ENCODE results near the gene SMYD3. TPM values are rescaled to one million over a fixed set of nuclear protein-coding genes. Genes with fewer than 3 reads are reported as not detected.

Gene SMYD3
- total RNA-seq, 2 donors from 2014 or later, result 8.8 to 19.0 TPM

DNA sequence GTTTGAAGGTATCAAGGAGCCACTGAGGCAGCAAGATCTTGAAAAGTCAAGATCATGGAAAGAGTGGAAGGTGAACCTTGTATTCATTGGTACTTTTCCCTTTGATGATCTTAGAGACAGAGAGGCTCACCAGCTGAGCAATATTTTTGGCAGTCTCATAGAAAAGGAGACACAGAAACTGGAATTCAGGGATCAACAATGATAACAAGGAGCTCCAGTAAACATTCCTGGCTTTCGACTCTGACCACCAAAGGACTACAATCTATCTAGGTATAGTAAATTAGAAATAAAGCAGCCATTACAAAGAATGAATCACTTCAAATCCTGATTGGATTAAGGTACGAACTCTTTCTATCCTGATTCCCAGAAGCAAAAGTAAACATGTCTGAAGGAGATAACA lies 736.9 kb downstream of the SMYD3 start:
- DNase-seq (ENCODE audit: low spot score) (no peak), ATAC-seq (ENCODE audit: insufficient number of reproducible peaks, low FRiP score, low read depth) (no peak)
- Histone ChIP-seq H3K36me3 (no peaks in the 10 kb centered on the region), H3K4me1 (ENCODE audit: control insufficient read depth in 1 of 2, low read depth in 2 of 2) (no peaks in the 10 kb centered on the region), H3K27ac (no peak overlapping the region), H3K4me3 (no peak overlapping the region), H3K9me3 (no peaks in the 10 kb centered on the region), H3K27me3 (replicated peaks; ENCODE audit: insufficient read depth) (no peaks in the 10 kb centered on the region)
- TF ChIP-seq, protein P1, sequence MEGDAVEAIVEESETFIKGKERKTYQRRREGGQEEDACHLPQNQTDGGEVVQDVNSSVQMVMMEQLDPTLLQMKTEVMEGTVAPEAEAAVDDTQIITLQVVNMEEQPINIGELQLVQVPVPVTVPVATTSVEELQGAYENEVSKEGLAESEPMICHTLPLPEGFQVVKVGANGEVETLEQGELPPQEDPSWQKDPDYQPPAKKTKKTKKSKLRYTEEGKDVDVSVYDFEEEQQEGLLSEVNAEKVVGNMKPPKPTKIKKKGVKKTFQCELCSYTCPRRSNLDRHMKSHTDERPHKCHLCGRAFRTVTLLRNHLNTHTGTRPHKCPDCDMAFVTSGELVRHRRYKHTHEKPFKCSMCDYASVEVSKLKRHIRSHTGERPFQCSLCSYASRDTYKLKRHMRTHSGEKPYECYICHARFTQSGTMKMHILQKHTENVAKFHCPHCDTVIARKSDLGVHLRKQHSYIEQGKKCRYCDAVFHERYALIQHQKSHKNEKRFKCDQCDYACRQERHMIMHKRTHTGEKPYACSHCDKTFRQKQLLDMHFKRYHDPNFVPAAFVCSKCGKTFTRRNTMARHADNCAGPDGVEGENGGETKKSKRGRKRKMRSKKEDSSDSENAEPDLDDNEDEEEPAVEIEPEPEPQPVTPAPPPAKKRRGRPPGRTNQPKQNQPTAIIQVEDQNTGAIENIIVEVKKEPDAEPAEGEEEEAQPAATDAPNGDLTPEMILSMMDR (IDR thresholded peaks at IDR 0.05), result no peak

DNA sequence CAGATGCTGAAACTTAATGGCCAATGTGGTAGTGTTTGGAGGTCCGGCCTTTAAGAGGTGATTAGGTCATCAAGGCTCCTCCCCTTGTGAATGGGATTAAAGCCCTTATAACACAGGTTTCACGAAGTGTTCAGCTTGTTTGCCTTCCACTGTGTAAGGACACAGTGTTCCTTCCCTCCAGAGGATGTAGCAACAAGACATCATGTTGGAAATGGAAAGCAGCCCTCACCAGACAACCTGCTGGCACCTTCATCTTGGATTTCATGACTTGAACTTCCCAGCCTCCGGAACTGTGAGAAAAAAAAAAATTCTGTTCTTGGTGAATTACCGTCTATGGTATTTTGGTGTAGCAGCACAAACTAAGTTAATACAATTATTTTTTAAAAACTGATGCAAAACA lies 738.5 kb downstream of the SMYD3 start:
- DNase-seq (ENCODE audit: low spot score) (no peak), ATAC-seq (ENCODE audit: insufficient number of reproducible peaks, low FRiP score, low read depth) (no peak)
- H3K27me3 ChIP-seq (replicated peaks; ENCODE audit: insufficient read depth), result no peaks in the 10 kb centered on the region
- no peak overlapping the region for H3K4me3 ChIP-seq
- H3K27ac ChIP-seq, result no peak overlapping the region
- no peaks in the 10 kb centered on the region for H3K36me3 ChIP-seq
- H3K4me1 ChIP-seq (ENCODE audit: control insufficient read depth in 1 of 2, low read depth in 2 of 2), result no peaks in the 10 kb centered on the region
- TF ChIP-seq, protein P1 (IDR thresholded peaks at IDR 0.05), result no peak
- H3K9me3 ChIP-seq, result no peaks in the 10 kb centered on the region

DNA sequence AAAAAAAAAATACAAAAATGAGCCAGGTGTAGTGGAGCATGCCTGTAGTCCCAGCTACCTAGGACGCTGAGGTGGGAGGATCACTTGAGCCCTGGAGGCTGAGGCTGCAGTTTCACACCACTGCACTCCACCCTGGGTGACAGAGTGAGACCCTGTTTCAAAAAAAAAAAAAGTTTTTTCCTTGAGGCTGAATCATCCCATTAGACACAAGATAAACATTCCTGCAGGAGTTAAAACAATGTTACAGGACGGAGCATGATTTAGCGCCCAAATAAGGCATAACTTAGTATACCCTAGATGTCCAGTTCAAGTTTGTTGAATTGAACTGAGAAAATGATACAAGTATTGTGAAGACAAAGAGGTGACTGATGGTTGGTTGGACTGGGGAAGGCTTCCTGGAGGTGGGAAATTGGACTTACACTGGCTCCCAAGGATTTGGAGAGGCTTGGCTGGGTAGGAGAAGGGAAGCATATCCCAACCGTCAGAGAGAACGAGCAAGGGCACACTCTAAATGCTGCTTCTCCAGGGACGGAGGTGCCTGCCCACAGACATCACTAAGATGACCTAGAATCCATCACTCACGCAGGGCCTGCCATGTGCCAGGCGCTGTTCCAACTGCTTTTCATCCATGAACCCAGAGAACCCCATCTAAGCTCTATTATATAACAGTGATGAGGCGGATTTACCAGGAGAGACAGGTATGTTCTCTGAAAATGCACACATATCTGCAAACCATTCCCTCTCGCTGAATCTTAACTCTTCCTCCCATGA lies 741.7 kb downstream of the SMYD3 start:
- Histone ChIP-seq H3K9me3 (no peaks in the 10 kb centered on the region), H3K36me3 (no peaks in the 10 kb centered on the region), H3K4me1 (ENCODE audit: control insufficient read depth in 1 of 2, low read depth in 2 of 2) (no peaks in the 10 kb centered on the region), H3K27ac (no peak overlapping the region), H3K4me3 (no peak overlapping the region), H3K27me3 (replicated peaks; ENCODE audit: insufficient read depth) (no peaks in the 10 kb centered on the region)
- ATAC-seq (ENCODE audit: insufficient number of reproducible peaks, low FRiP score, low read depth), result no peak
- DNase-seq (ENCODE audit: low spot score), result no peak
- TF ChIP-seq, protein P1 (IDR thresholded peaks at IDR 0.05), result no peak

DNA sequence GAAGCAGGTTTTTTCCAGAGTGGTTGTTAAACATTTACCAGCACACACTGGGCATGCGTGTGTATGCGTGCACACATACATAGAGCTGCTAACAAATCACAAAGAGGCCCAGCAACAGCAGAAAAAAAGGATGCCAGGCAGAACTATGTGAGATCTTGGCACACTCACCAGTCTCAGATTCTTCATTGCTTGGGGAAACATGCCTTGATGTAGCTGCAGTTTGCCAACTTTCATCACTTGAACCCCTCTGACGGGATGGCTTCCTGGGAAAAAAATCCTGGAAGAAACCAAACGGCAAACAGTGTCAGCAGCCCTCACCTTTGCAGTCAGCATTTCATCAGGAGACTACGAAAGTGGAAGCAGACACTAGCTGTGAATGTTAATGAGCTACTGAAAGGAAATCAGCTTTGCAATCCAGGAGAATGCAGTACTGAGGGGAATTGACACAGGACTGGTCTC lies 743.2 kb downstream of the SMYD3 start:
- Histone ChIP-seq H3K27ac (no peak overlapping the region), H3K4me3 (no peak overlapping the region), H3K4me1 (ENCODE audit: control insufficient read depth in 1 of 2, low read depth in 2 of 2) (no peaks in the 10 kb centered on the region), H3K27me3 (replicated peaks; ENCODE audit: insufficient read depth) (no peaks in the 10 kb centered on the region), H3K36me3 (no peaks in the 10 kb centered on the region), H3K9me3 (no peaks in the 10 kb centered on the region)
- no peak for ATAC-seq (ENCODE audit: insufficient number of reproducible peaks, low FRiP score, low read depth)
- TF ChIP-seq, protein P1 (IDR thresholded peaks at IDR 0.05), result no peak
- DNase-seq (ENCODE audit: low spot score), result no peak

DNA sequence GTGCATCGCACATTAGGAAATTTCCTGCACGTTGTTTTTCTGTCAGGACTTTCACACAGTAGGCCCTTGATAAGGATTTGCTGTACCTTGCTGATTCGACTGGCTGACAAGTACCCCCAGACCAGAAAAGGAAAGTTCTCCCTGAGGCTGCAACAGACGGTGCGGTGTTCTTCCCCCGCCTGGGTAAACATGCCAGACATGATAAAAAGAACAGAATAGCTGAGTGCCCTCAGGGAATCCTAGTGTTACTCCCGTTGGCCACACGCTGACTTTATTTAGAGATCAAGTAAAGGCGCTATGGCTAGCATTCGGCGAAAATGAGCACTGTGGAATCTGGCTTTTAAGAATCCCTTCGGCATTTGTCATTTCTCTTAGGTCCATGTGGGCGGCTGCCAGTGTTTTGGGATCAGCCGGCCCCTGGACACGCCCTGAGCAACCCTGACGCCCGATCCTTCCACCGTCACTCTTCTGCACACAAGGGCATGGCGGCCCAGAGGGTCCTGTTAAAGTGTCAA lies 744.6 kb downstream of the SMYD3 start:
- TF ChIP-seq, protein P1 (IDR thresholded peaks at IDR 0.05), result no peak
- no peaks in the 10 kb centered on the region for H3K36me3 ChIP-seq
- no peaks in the 10 kb centered on the region for H3K27me3 ChIP-seq (replicated peaks; ENCODE audit: insufficient read depth)
- DNase-seq (ENCODE audit: low spot score), result no peak
- no peak for ATAC-seq (ENCODE audit: insufficient number of reproducible peaks, low FRiP score, low read depth)
- H3K27ac ChIP-seq, result no peak overlapping the region
- no peak overlapping the region for H3K4me3 ChIP-seq
- no peaks in the 10 kb centered on the region for H3K9me3 ChIP-seq
- no peaks in the 10 kb centered on the region for H3K4me1 ChIP-seq (ENCODE audit: control insufficient read depth in 1 of 2, low read depth in 2 of 2)
